PFSK-1 (cell line): ENCODE results near the gene KRTAP5-7.

Source experiments
- FOXP2 ChIP-seq: optimal IDR thresholded peaks from 2 replicates; pipeline ENCODE3; 2011; ENCODE audit warnings: borderline replicate concordance, control low read depth, inconsistent platforms; ENCODE audit not compliant: insufficient read depth; ENCODE audit errors: extremely low read length, extremely low read depth
- POLR2AphosphoS5 ChIP-seq: IDR thresholded peaks from 2 replicates; pipeline ENCODE4 v1.6.1; 2012; ENCODE audit warnings: low read depth, mild to moderate bottlenecking, control low read depth, low read length, moderate library complexity
- REST ChIP-seq, 2 experiments: IDR thresholded peaks; 2 replicates each; pipeline versions ENCODE4 v1.6.1 to v1.8.0; 2011 to 2012; ENCODE audit warnings: low read depth in 2 of 2, low read length in 2 of 2, control low read depth in 1 of 2, inconsistent platforms in 1 of 2, mild to moderate bottlenecking in 1 of 2, moderate library complexity in 1 of 2; ENCODE audit not compliant: insufficient read depth in 1 of 2
- SIN3A ChIP-seq: IDR thresholded peaks from 2 replicates; pipeline ENCODE4 v1.6.1; 2012; ENCODE audit warnings: mild to moderate bottlenecking, low read length, moderate library complexity, borderline replicate concordance; ENCODE audit not compliant: insufficient read depth
- TAF1 ChIP-seq: IDR thresholded peaks from 2 replicates; pipeline ENCODE4 v1.6.1; 2012; ENCODE audit warnings: low read length, control low read depth, borderline replicate concordance; ENCODE audit not compliant: insufficient read depth

KRTAP5-7 gene

GRCh38 chr11:71572811-71573210, 45.7 kb downstream of the KRTAP5-7 start:
- no peak for TF ChIP-seq TAF1
- no peak for TF ChIP-seq FOXP2

GRCh38 chr11:71574418-71574817, 47.4 kb downstream of the KRTAP5-7 start:
- TF ChIP-seq TAF1 (no peak), REST (IDR thresholded peaks at IDR 0.05; ENCODE audit: insufficient read depth in 1 of 2, low read depth in 2 of 2, low read length in 2 of 2) (no peak), FOXP2 (no peak), POLR2AphosphoS5 (no peak), SIN3A (no peak)

DNA sequence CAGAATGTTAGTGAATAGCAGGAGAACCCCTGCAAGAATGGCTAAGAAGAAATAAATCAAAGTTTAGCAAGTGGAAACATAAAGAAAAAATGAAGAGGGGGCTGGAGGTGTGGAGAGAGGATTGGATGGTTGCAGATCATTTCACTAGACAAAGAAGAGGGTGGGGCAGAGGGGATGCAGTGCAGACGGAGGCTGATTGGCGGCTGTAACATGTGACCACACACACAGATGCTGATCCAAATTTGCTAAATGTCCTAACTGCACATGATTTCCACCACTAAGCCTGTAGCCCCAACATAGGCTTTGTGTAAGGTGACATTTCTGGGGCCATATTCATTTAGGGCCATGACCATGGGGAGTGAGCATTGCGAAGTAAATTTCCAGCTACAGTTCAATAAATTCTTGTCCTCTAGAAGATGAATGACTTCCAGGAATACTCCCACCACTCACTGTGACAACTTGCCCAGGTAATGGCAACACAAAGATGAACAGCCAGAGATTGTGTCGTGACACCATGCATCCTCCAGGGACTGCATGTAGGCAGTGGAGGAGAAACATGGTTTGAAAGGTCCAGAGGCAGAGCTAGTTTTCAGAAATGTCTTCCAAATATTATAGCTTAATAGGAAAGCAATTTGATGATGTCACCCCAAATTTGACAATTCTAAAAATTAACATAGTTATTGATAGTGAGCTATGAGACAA, 48.8 kb downstream of the KRTAP5-7 start:
- TF ChIP-seq POLR2AphosphoS5 (no peak), FOXP2 (no peak), SIN3A (no peak), REST (IDR thresholded peaks at IDR 0.05; ENCODE audit: insufficient read depth in 1 of 2, low read depth in 2 of 2, low read length in 2 of 2) (no peak), TAF1 (no peak)

DNA sequence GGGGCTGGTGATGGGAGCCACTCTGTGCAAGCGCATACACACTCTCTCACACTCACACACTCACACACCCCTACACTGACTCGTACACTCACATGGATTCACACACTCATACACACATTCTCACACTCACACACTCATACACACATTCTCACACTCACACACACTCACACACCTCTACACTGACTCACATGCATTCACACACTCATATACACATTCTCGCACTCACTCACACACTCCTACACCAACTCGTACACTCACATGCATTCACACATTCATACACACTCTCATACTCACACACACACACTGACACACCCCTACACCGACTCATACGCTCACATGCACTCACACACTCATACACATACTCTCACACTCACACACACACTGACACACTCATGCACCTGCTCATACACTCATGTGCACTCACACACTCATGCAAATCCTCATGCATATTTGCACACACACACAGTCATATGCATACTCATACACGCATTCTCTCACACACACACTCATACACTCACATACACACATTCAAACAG, 50.5 kb downstream of the KRTAP5-7 start:
- TF ChIP-seq FOXP2: no peak
- no peak for TF ChIP-seq TAF1
- TF ChIP-seq POLR2AphosphoS5: no peak
- no peak for TF ChIP-seq SIN3A
- TF ChIP-seq REST (IDR thresholded peaks at IDR 0.05; ENCODE audit: insufficient read depth in 1 of 2, low read depth in 2 of 2, low read length in 2 of 2): no peak
